Loucy (cell line): ENCODE data around the gene RAD50.

ENCODE experiments used
- H2AFZ ChIP-seq: fragments of 200-600 bp; sonication (generic); 2 replicates; pipeline ENCODE4 v1.6.0; 2016; ENCODE audit warnings: antibody characterized with exemption, mild to moderate bottlenecking, low read length, moderate library complexity
- H3F3A ChIP-seq: fragments of 200-600 bp; 2 replicates; pipeline ENCODE4 v1.6.0; 2016; ENCODE audit warnings: antibody characterized with exemption, low read depth, mild to moderate bottlenecking
- H3K27me3 ChIP-seq: fragments of 200-600 bp; sonication (generic); 2 replicates; pipeline ENCODE4 v1.6.1; 2014; ENCODE audit warnings: low read length, mild to moderate bottlenecking; ENCODE audit not compliant: insufficient read depth, poor library complexity, severe bottlenecking
- H3K36me3 ChIP-seq: fragments of 200-600 bp; sonication (generic); 2 replicates; pipeline ENCODE4 v1.6.1; 2016; ENCODE audit warnings: low read length; ENCODE audit not compliant: insufficient read depth
- H3K4me1 ChIP-seq: fragments of 200-600 bp; sonication (generic); 2 replicates; pipeline ENCODE4 v1.5.1; 2014; ENCODE audit warnings: low read length, mild to moderate bottlenecking; ENCODE audit not compliant: insufficient read depth, poor library complexity, severe bottlenecking
- H3K4me2 ChIP-seq: fragments of 200-600 bp; sonication (generic); 2 replicates; pipeline ENCODE4 v1.6.0; 2014; ENCODE audit warnings: antibody characterized with exemption, low read length, low read depth, mild to moderate bottlenecking; ENCODE audit not compliant: poor library complexity, severe bottlenecking
- H3K4me3 ChIP-seq: fragments of 200-600 bp; sonication (generic); 2 replicates; pipeline ENCODE4 v1.5.1; 2014; ENCODE audit warnings: low read length, mild to moderate bottlenecking, mixed read lengths; ENCODE audit not compliant: poor library complexity, severe bottlenecking
- H3K79me2 ChIP-seq: fragments of 200-600 bp; sonication (generic); 2 replicates; pipeline ENCODE4 v1.6.1; 2014; ENCODE audit warnings: low read length; ENCODE audit not compliant: insufficient read depth
- H3K9ac ChIP-seq: fragments of 200-600 bp; sonication (generic); 2 replicates; pipeline ENCODE4 v1.6.0; 2014; ENCODE audit warnings: mild to moderate bottlenecking, low read depth, low read length, moderate library complexity; ENCODE audit not compliant: poor library complexity, severe bottlenecking
- H3K9me2 ChIP-seq: fragments of 200-600 bp; sonication (generic); replicated peaks from 2 replicates; pipeline ENCODE4 v1.6.1; 2016; ENCODE audit warnings: low read depth, low read length, mixed read lengths
- H3K9me3 ChIP-seq: fragments of 200-600 bp; sonication (generic); 2 replicates; pipeline ENCODE4 v1.6.1; 2014; ENCODE audit warnings: mild to moderate bottlenecking, antibody characterized with exemption, low read length, low read depth; ENCODE audit not compliant: insufficient read depth
- H4K20me1 ChIP-seq: fragments of 200-600 bp; sonication (generic); 2 replicates; pipeline ENCODE4 v1.6.0; 2014; ENCODE audit warnings: antibody characterized with exemption, low read length, mild to moderate bottlenecking; ENCODE audit not compliant: insufficient read depth, poor library complexity, severe bottlenecking
- CTCF ChIP-seq: fragments of 200-600 bp; sonication (generic); conservative IDR thresholded peaks from 2 replicates; pipeline ENCODE4 v1.5.1; 2014; ENCODE audit warnings: mild to moderate bottlenecking, antibody characterized with exemption, low read length
- EZH2phosphoT487 ChIP-seq: fragments of 200-600 bp; IDR thresholded peaks from 2 replicates; pipeline ENCODE4 v1.6.1; 2018; ENCODE audit warnings: antibody characterized with exemption, mild to moderate bottlenecking, moderate library complexity, borderline replicate concordance

Gene RAD50

GRCh38 chr5:132668706-132669454 lies 112.1 kb downstream of the RAD50 start:
- no peaks in the 10 kb centered on the region for H3K79me2 ChIP-seq
- H2AFZ ChIP-seq, result no peak overlapping the region
- no peak overlapping the region for H3K9ac ChIP-seq
- H3F3A ChIP-seq, result no peaks in the 10 kb centered on the region
- no peaks in the 10 kb centered on the region for H3K27me3 ChIP-seq
- no peaks in the 10 kb centered on the region for H3K36me3 ChIP-seq
- TF ChIP-seq EZH2phosphoT487 (no peak), CTCF (no peak)
- H3K4me3 ChIP-seq, result no peak overlapping the region
- no peak overlapping the region for H3K4me2 ChIP-seq
- H4K20me1 ChIP-seq, result no peaks in the 10 kb centered on the region
- peaks cover 7% of the 10 kb centered on the region for H3K4me1 ChIP-seq
- no peaks in the 10 kb centered on the region for H3K9me2 ChIP-seq
- no peaks in the 10 kb centered on the region for H3K9me3 ChIP-seq

- Histone ChIP-seq H3K9me2 (no peaks in the 10 kb centered on the region), H3K79me2 (no peaks in the 10 kb centered on the region), H3K4me2 (no peak overlapping the region), H3K36me3 (no peaks in the 10 kb centered on the region), H4K20me1 (no peaks in the 10 kb centered on the region), H3K27me3 (no peaks in the 10 kb centered on the region), H3K9ac (no peak overlapping the region), H3K4me1 (peaks cover 7% of the 10 kb centered on the region), H2AFZ (no peak overlapping the region), H3K4me3 (no peak overlapping the region), H3K9me3 (no peaks in the 10 kb centered on the region), H3F3A (no peaks in the 10 kb centered on the region)
- TF ChIP-seq EZH2phosphoT487 (no peak), CTCF (no peak)
Measured at GRCh38 chr5:132669455-132669820, 112.7 kb downstream of the RAD50 start.

GRCh38 chr5:132669966-132670882 lies 113.4 kb downstream of the RAD50 start:
- no peaks in the 10 kb centered on the region for H3K36me3 ChIP-seq
- no peaks in the 10 kb centered on the region for H3F3A ChIP-seq
- H2AFZ ChIP-seq, result no peak overlapping the region
- H3K4me2 ChIP-seq, result no peak overlapping the region
- peaks cover 7% of the 10 kb centered on the region for H3K4me1 ChIP-seq
- no peaks in the 10 kb centered on the region for H3K79me2 ChIP-seq
- H3K9me3 ChIP-seq, result no peaks in the 10 kb centered on the region
- no peaks in the 10 kb centered on the region for H4K20me1 ChIP-seq
- H3K9me2 ChIP-seq, result no peaks in the 10 kb centered on the region
- no peak overlapping the region for H3K4me3 ChIP-seq
- H3K9ac ChIP-seq, result no peak overlapping the region
- no peaks in the 10 kb centered on the region for H3K27me3 ChIP-seq
- TF ChIP-seq EZH2phosphoT487 (no peak), CTCF (no peak)
